Testis (tissue), 2 donors: ENCODE data around the gene PLCB2.

Experiments
- CTCF ChIP-seq, 3 experiments: fragments of 450-650 bp in 2 of 3; fragments of 200-600 bp in 1 of 3; sonication (generic) in 1 of 3; IDR thresholded peaks; one replicate each; pipeline ENCODE4 v1.5.1; 2016 to 2019; ENCODE audit warnings: antibody characterized with exemption in 3 of 3, mild to moderate bottlenecking in 2 of 3, moderate library complexity in 1 of 3
- POLR2A ChIP-seq: fragments of 450-650 bp; IDR thresholded peaks from one replicate; pipeline ENCODE4 v1.6.1; 2017; ENCODE audit warnings: antibody characterized with exemption, mild to moderate bottlenecking, moderate library complexity

- TF ChIP-seq CTCF (IDR thresholded peaks at IDR 0.05): no peak
- TF ChIP-seq POLR2A: no peak
These were observed 39.1 kb upstream of the PLCB2 start for GRCh38 chr15:40346579-40347558.
